ENCODE measurements around the gene TCEA3.

The TCEA3 gene

GRCh38 chr1:23396380-23396779 lies 28.2 kb downstream of the TCEA3 start:
- Histone ChIP-seq H3K4me3 (replicated peaks; ENCODE audit: low read depth, low read length) (no peak overlapping the region), H3K36me3 (ENCODE audit: control insufficient read depth, insufficient read depth, low read length) (no peaks in the 10 kb centered on the region), H3K27me3 (replicated peaks; ENCODE audit: control insufficient read depth, insufficient read depth, low read length) (no peaks in the 10 kb centered on the region)
- no peak for TF ChIP-seq CTCF (IDR thresholded peaks at IDR 0.05; ENCODE audit: insufficient read depth, low read length, poor library complexity, severe bottlenecking)
- DNase-seq (ENCODE audit: extremely low read depth, insufficient read length) = no peak

- Histone ChIP-seq H3K36me3 (ENCODE audit: control insufficient read depth, insufficient read depth, low read length) (no peaks in the 10 kb centered on the region), H3K27me3 (replicated peaks; ENCODE audit: control insufficient read depth, insufficient read depth, low read length) (no peaks in the 10 kb centered on the region), H3K4me3 (replicated peaks; ENCODE audit: low read depth, low read length) (no peak overlapping the region)
- DNase-seq (ENCODE audit: extremely low read depth, insufficient read length) = no peak
- TF ChIP-seq CTCF (IDR thresholded peaks at IDR 0.05; ENCODE audit: insufficient read depth, low read length, poor library complexity, severe bottlenecking) = no peak
These were observed 28.7 kb downstream of the TCEA3 start for GRCh38 chr1:23395849-23396248.

- Histone ChIP-seq H3K4me3 (replicated peaks; ENCODE audit: low read depth, low read length) (no peak overlapping the region), H3K36me3 (ENCODE audit: control insufficient read depth, insufficient read depth, low read length) (no peaks in the 10 kb centered on the region), H3K27me3 (replicated peaks; ENCODE audit: control insufficient read depth, insufficient read depth, low read length) (no peaks in the 10 kb centered on the region)
- TF ChIP-seq CTCF (IDR thresholded peaks at IDR 0.05; ENCODE audit: insufficient read depth, low read length, poor library complexity, severe bottlenecking) = no peak
- no peak for DNase-seq (ENCODE audit: extremely low read depth, insufficient read length)
These were observed 29.3 kb downstream of the TCEA3 start for GRCh38 chr1:23395154-23395724.

GRCh38 chr1:23394684-23395083 lies 29.9 kb downstream of the TCEA3 start:
- Histone ChIP-seq H3K27me3 (replicated peaks; ENCODE audit: control insufficient read depth, insufficient read depth, low read length) (no peaks in the 10 kb centered on the region), H3K4me3 (replicated peaks; ENCODE audit: low read depth, low read length) (no peak overlapping the region), H3K36me3 (ENCODE audit: control insufficient read depth, insufficient read depth, low read length) (no peaks in the 10 kb centered on the region)
- DNase-seq (ENCODE audit: extremely low read depth, insufficient read length) = no peak
- no peak for TF ChIP-seq CTCF (IDR thresholded peaks at IDR 0.05; ENCODE audit: insufficient read depth, low read length, poor library complexity, severe bottlenecking)

- TF ChIP-seq CTCF (IDR thresholded peaks at IDR 0.05; ENCODE audit: insufficient read depth, low read length, poor library complexity, severe bottlenecking) = no peak
- no peak overlapping the region for H3K4me3 ChIP-seq (replicated peaks; ENCODE audit: low read depth, low read length)
- H3K36me3 ChIP-seq (ENCODE audit: control insufficient read depth, insufficient read depth, low read length) = no peaks in the 10 kb centered on the region
- no peaks in the 10 kb centered on the region for H3K27me3 ChIP-seq (replicated peaks; ENCODE audit: control insufficient read depth, insufficient read depth, low read length)
- no peak for DNase-seq (ENCODE audit: extremely low read depth, insufficient read length)
These were observed 30.4 kb downstream of the TCEA3 start for GRCh38 chr1:23394181-23394580.

- TF ChIP-seq CTCF (IDR thresholded peaks at IDR 0.05; ENCODE audit: insufficient read depth, low read length, poor library complexity, severe bottlenecking) = no peak
- no peak overlapping the region for H3K4me3 ChIP-seq (replicated peaks; ENCODE audit: low read depth, low read length)
- DNase-seq (ENCODE audit: extremely low read depth, insufficient read length) = no peak
- H3K27me3 ChIP-seq (replicated peaks; ENCODE audit: control insufficient read depth, insufficient read depth, low read length) = no peaks in the 10 kb centered on the region
- no peaks in the 10 kb centered on the region for H3K36me3 ChIP-seq (ENCODE audit: control insufficient read depth, insufficient read depth, low read length)
These were observed 30.8 kb downstream of the TCEA3 start for GRCh38 chr1:23393706-23394105.

Data from GM06990 (cell line).